K562 (cell line): ENCODE measurements around the gene VSIG1. TPM values are rescaled to one million over a fixed set of nuclear protein-coding genes. Genes with fewer than 3 reads are reported as not detected.

ENCODE experiments used
- ARID1B ChIP-seq: fragments of 450-650 bp; IDR thresholded peaks from 2 replicates; pipeline ENCODE4 v1.6.1; 2016; ENCODE audit warnings: antibody characterized with exemption, mild to moderate bottlenecking, inconsistent platforms
- ATF3 ChIP-seq, 2 experiments: fragments of 450-650 bp in 1 of 2; sonication (generic) in 1 of 2; formaldehyde crosslinking in 1 of 2; IDR thresholded peaks in 1 of 2; conservative IDR thresholded peaks in 1 of 2; 2 replicates each; pipeline versions ENCODE4 v1.6.1 to v1.8.1; 2016 to 2023; ENCODE audit warnings: mild to moderate bottlenecking in 2 of 2, moderate library complexity in 2 of 2, inconsistent platforms in 1 of 2, missing genetic modification reagents in 1 of 2
- C11orf30 ChIP-seq: fragments of 450-650 bp; IDR thresholded peaks from 2 replicates; pipeline ENCODE4 v1.6.1; 2016; ENCODE audit warnings: low read depth, mild to moderate bottlenecking
- DPF2 ChIP-seq: fragments of 450-650 bp; IDR thresholded peaks from 2 replicates; pipeline ENCODE4 v1.6.1; 2016
- EP300 ChIP-seq: IDR thresholded peaks from 2 replicates; pipeline ENCODE4 v1.6.1; 2012; ENCODE audit warnings: low read length, improper control_type of control experiment
- HDAC1 ChIP-seq, 2 experiments: fragments of 450-650 bp; IDR thresholded peaks; 2 replicates each; pipeline ENCODE4 v1.6.1; 2016 to 2017; ENCODE audit warnings: inconsistent platforms in 1 of 2, mild to moderate bottlenecking in 1 of 2, moderate library complexity in 1 of 2
- JUND ChIP-seq, 2 experiments: IDR thresholded peaks; 2 replicates in 1 of 2; 3 replicates in 1 of 2; pipeline ENCODE4 v1.6.1; 2011; ENCODE audit warnings: borderline replicate concordance in 2 of 2, low read depth in 2 of 2, low read length in 2 of 2, improper control_type of control experiment in 1 of 2, missing biosample characterization in 1 of 2, missing genetic modification characterization in 1 of 2, missing genetic modification reagents in 1 of 2
- KDM1A ChIP-seq, 2 experiments: fragments of 450-650 bp; IDR thresholded peaks; 2 replicates each; pipeline ENCODE4 v1.6.1; 2016; ENCODE audit warnings: mild to moderate bottlenecking in 2 of 2
- MAFG ChIP-seq: fragments of 450-650 bp; conservative IDR thresholded peaks from 2 replicates; pipeline ENCODE4 v1.6.1; 2016; ENCODE audit warnings: missing genetic modification characterization, missing compliant biosample characterization
- MNT ChIP-seq, 2 experiments: fragments of 450-650 bp; conservative IDR thresholded peaks; 2 replicates each; pipeline ENCODE4 v1.6.1; 2017; ENCODE audit warnings: mild to moderate bottlenecking in 2 of 2, moderate library complexity in 2 of 2
- PRDM10 ChIP-seq: fragments of 450-650 bp; IDR thresholded peaks from 2 replicates; pipeline ENCODE4 v1.6.1; 2018; ENCODE audit not compliant: partially characterized antibody
- SMAD1 ChIP-seq: fragments of 150-350 bp; IDR thresholded peaks from 2 replicates; pipeline ENCODE4 v1.6.1; 2014; ENCODE audit warnings: low read length, low read depth; ENCODE audit not compliant: partially characterized antibody
- SMARCC2 ChIP-seq: fragments of 450-650 bp; IDR thresholded peaks from 2 replicates; pipeline ENCODE4 v1.6.1; 2017; ENCODE audit warnings: antibody characterized with exemption, moderate library complexity, mild to moderate bottlenecking, low read depth
- SMARCE1 ChIP-seq: fragments of 450-650 bp; IDR thresholded peaks from 2 replicates; pipeline ENCODE4 v1.7.1; 2016; ENCODE audit warnings: mild to moderate bottlenecking
- SRF ChIP-seq, 2 experiments: fragments of 250-450, 450-650 bp in 1 of 2; sonication (Bioruptor Pico) in 1 of 2; sonication (generic) in 1 of 2; formaldehyde crosslinking; IDR thresholded peaks; 2 replicates each; pipeline versions ENCODE4 v1.5.0 to v1.5.1; 2020 to 2022; ENCODE audit warnings: mild to moderate bottlenecking in 1 of 2, missing genetic modification reagents in 1 of 2
- TAL1 ChIP-seq: fragments of 450-650 bp; IDR thresholded peaks from 2 replicates; pipeline ENCODE4 v1.6.1; 2016; ENCODE audit warnings: mild to moderate bottlenecking
- ZNF561 ChIP-seq: fragments of 450-650 bp; formaldehyde crosslinking; conservative IDR thresholded peaks from 2 replicates; pipeline ENCODE4 v1.4.0; 2020; ENCODE audit warnings: mild to moderate bottlenecking, moderate library complexity
- polyA plus RNA-seq, 8 experiments: library from polyadenylated mRNA; depleted of rRNA in 4 of 8; stranded (reverse) in 5 of 8; unstranded in 3 of 8; fragments of >200 nt; fragmentation: Nextera tagmentation in 2 of 8; fragmentation: Illumina TruSeq in 1 of 8; extraction: Ambion mirVana in 2 of 8; extraction: Trizol in 1 of 8; gene quantifications; 2 replicates each; pipeline versions ENCODE4 v1.2.1 to v1.2.3, GENCODE V29; 2011 to 2014; ENCODE audit warnings: inconsistent platforms in 1 of 8, missing spikeins in 1 of 8
- total RNA-seq, 7 experiments: library from RNA; depleted of rRNA in 6 of 7; stranded (reverse); fragments of >200 nt in 6 of 7; fragmentation: Illumina TruSeq in 2 of 7; extraction: Trizol in 2 of 7; gene quantifications; 2 replicates each; pipeline versions ENCODE4 v1.2.1 to v1.2.3, GENCODE V29; 2011 to 2021; ENCODE audit warnings: low replicate concordance in 1 of 7

The VSIG1 gene
- total and polyA plus RNA-seq, 9 of the 15 experiments (the other 6 are each of a cell fraction or from before 2014, with no cell fraction given): not detected

- TF ChIP-seq MNT (conservative IDR thresholded peaks at IDR 0.05): 0 out of 4 replicates have a peak, but pooled peaks of 1 of the 2 experiments have one; percentile 36
- 0 out of 4 replicates have a peak, but pooled peaks of 1 of the 2 experiments have one; percentile 22 for TF ChIP-seq HDAC1 (IDR thresholded peaks at IDR 0.05)
- TF ChIP-seq KDM1A (IDR thresholded peaks at IDR 0.05): peak; percentile 54 to 58; a peak in 3 of 4 replicates
- no peak for TF ChIP-seq ZNF561
- peak; percentile 49; the same call in 1 of the 2 replicates for TF ChIP-seq SMARCE1
- TF ChIP-seq TAL1: 0 out of 2 replicates have a peak, but pooled peaks have one; percentile 2
- TF ChIP-seq MAFG: peak; percentile 59
- TF ChIP-seq ATF3 (IDR thresholded peaks at IDR 0.05): peak; percentile 79
- TF ChIP-seq ATF3 (CRISPR knock-in tag; conservative IDR thresholded peaks at IDR 0.05): no peak
- peak; percentile 52 for TF ChIP-seq DPF2
- peak; percentile 18 for TF ChIP-seq PRDM10
- peak; percentile 20; the same call in 1 of the 2 replicates for TF ChIP-seq SMARCC2
- TF ChIP-seq SMAD1: no peak
- TF ChIP-seq C11orf30: peak; percentile 82
- peak; percentile 27; the same call in 1 of the 2 replicates for TF ChIP-seq EP300
- peak; percentile 65 for TF ChIP-seq ARID1B
- TF ChIP-seq JUND (IDR thresholded peaks at IDR 0.05; ENCODE audit: borderline replicate concordance, low read depth, low read length): peak; percentile 83
- TF ChIP-seq JUND (tag; IDR thresholded peaks at IDR 0.05; ENCODE audit: borderline replicate concordance, low read depth, low read length): peak; percentile 79; the same call in 2 of the 3 replicates
- TF ChIP-seq SRF (CRISPR knock-in tag; IDR thresholded peaks at IDR 0.05): no peak
Measured at GRCh38 chrX:108036298-108036973, 8.4 kb upstream of the VSIG1 start (continued).
